Activated CD8-positive, alpha-beta T cell treated with anti-CD3 and anti-CD28 coated beads, Interleukin-2, amount 10 ng/mL, durations not matched to agents 7 days and 5 days (primary cell): ENCODE data around the gene BABAM2. TPM values are rescaled to one million over a fixed set of nuclear protein-coding genes. Genes with fewer than 3 reads are reported as not detected.

Experiments
- ATAC-seq: fragments of 150-1000 bp; cut with Tn5 transposase; one replicate; pipeline ENCODE4 v1.10.0; 2021; ENCODE audit warnings: moderate library complexity
- CTCF ChIA-PET: fragments of 350-600 bp; sonication (Branson Sonifier 250); formaldehyde crosslinking; loops from one replicate; lab custom pipeline; 2021; ENCODE audit warnings: antibody characterized with exemption; lab: Charles Lee
- POLR2A ChIA-PET: fragments of 350-600 bp; sonication (Branson Sonifier 250); formaldehyde crosslinking; loops from one replicate; lab custom pipeline; 2021; ENCODE audit warnings: antibody characterized with exemption; lab: Charles Lee
- DNase-seq: peaks from one replicate; pipeline ENCODE4 v3.0.0-alpha.2; 2020
- H3K27ac Mint-ChIP-seq: one replicate; pipeline ENCODE4 v1.8.0; 2021; ENCODE audit warnings: mild to moderate bottlenecking, mixed read lengths
- H3K27me3 Mint-ChIP-seq: one replicate; pipeline ENCODE4 v1.8.0; 2021; ENCODE audit warnings: low read depth, mixed read lengths
- H3K36me3 Mint-ChIP-seq: one replicate; pipeline ENCODE4 v1.8.0; 2021; ENCODE audit warnings: low read depth, mixed read lengths
- H3K4me1 Mint-ChIP-seq: one replicate; pipeline ENCODE4 v1.8.0; 2021; ENCODE audit warnings: low read depth, mixed read lengths
- H3K4me3 Mint-ChIP-seq: one replicate; pipeline ENCODE4 v1.8.0; 2021; ENCODE audit warnings: mild to moderate bottlenecking, mixed read lengths
- H3K9me3 Mint-ChIP-seq: one replicate; pipeline ENCODE4 v1.8.0; 2022; ENCODE audit warnings: mixed read lengths; ENCODE audit not compliant: insufficient read depth
- total RNA-seq, 2 experiments: library from RNA; stranded (reverse); gene quantifications; one replicate each; pipeline ENCODE4 v1.2.3, GENCODE V29; 2021

Gene BABAM2
- total RNA-seq, 2 experiments from 2014 or later = 47.0 to 49.0 TPM

- Mint-ChIP-seq H3K9me3 (no peaks in the 10 kb centered on the region), H3K36me3 (peaks cover 47% of the 10 kb centered on the region), H3K4me3 (peak overlapping the region; percentile 6), H3K27ac (peak overlapping the region; percentile 21), H3K27me3 (peaks cover 2% of the 10 kb centered on the region), H3K4me1 (peaks cover 68% of the 10 kb centered on the region)
- ATAC-seq (no peak), DNase-seq (no peak)
- CTCF ChIA-PET = no interaction called here
- POLR2A ChIA-PET = no interaction called here
Measured at GRCh38 chr2:27893006-27893405, 2.5 kb downstream of the BABAM2 start.

GRCh38 chr2:27897717-27898116, 7.2 kb downstream of the BABAM2 start:
- ChIA-PET POLR2A (no interaction called here), CTCF (interaction anchor here (1.0 kb wide), 1 partner anchor 37 kb away, joined by 3 read pairs; no protein-coding TSS in a partner anchor)
- Mint-ChIP-seq H3K4me3 (no peak overlapping the region), H3K36me3 (peaks cover 72% of the 10 kb centered on the region), H3K4me1 (peaks cover 57% of the 10 kb centered on the region), H3K9me3 (no peaks in the 10 kb centered on the region), H3K27ac (peak overlapping the region; percentile 54), H3K27me3 (no peaks in the 10 kb centered on the region)
- peak; percentile 43 for ATAC-seq
- DNase-seq = no peak

- no peak overlapping the region for H3K27ac Mint-ChIP-seq
- peaks cover 41% of the 10 kb centered on the region for H3K4me1 Mint-ChIP-seq
- H3K27me3 Mint-ChIP-seq = no peaks in the 10 kb centered on the region
- H3K4me3 Mint-ChIP-seq = no peak overlapping the region
- no peak for DNase-seq
- POLR2A ChIA-PET = interaction anchor here (1.0 kb wide), 1 partner anchor 11 kb away, joined by 3 read pairs; the partner anchor contains the start of genes BABAM2 and RBKS
- H3K36me3 Mint-ChIP-seq = peaks cover 78% of the 10 kb centered on the region
- ATAC-seq = no peak
- CTCF ChIA-PET = no interaction called here
- no peaks in the 10 kb centered on the region for H3K9me3 Mint-ChIP-seq
Measured at GRCh38 chr2:27901234-27901633, 10.7 kb downstream of the BABAM2 start.

GRCh38 chr2:27902098-27902497, 11.6 kb downstream of the BABAM2 start:
- Mint-ChIP-seq H3K4me1 (peaks cover 40% of the 10 kb centered on the region), H3K27ac (no peak overlapping the region), H3K36me3 (peaks cover 77% of the 10 kb centered on the region), H3K9me3 (no peaks in the 10 kb centered on the region), H3K4me3 (no peak overlapping the region), H3K27me3 (no peaks in the 10 kb centered on the region)
- CTCF ChIA-PET = no interaction called here
- ATAC-seq = no peak
- POLR2A ChIA-PET = no interaction called here
- DNase-seq = no peak

GRCh38 chr2:27903018-27903417, 12.5 kb downstream of the BABAM2 start:
- ATAC-seq (no peak), DNase-seq (no peak)
- Mint-ChIP-seq H3K9me3 (no peaks in the 10 kb centered on the region), H3K4me3 (no peak overlapping the region), H3K36me3 (peaks cover 73% of the 10 kb centered on the region), H3K4me1 (peaks cover 35% of the 10 kb centered on the region), H3K27me3 (no peaks in the 10 kb centered on the region), H3K27ac (no peak overlapping the region)
- CTCF ChIA-PET = no interaction called here
- POLR2A ChIA-PET = no interaction called here

- Mint-ChIP-seq H3K36me3 (peaks cover 69% of the 10 kb centered on the region), H3K4me1 (peaks cover 35% of the 10 kb centered on the region), H3K27me3 (no peaks in the 10 kb centered on the region), H3K9me3 (no peaks in the 10 kb centered on the region), H3K27ac (no peak overlapping the region), H3K4me3 (no peak overlapping the region)
- CTCF ChIA-PET = no interaction called here
- POLR2A ChIA-PET = no interaction called here
- ATAC-seq (no peak), DNase-seq (no peak)
Measured at GRCh38 chr2:27903649-27904404, 13.3 kb downstream of the BABAM2 start.

- no peak for ATAC-seq
- Mint-ChIP-seq H3K4me3 (no peak overlapping the region), H3K9me3 (no peaks in the 10 kb centered on the region), H3K36me3 (peaks cover 69% of the 10 kb centered on the region), H3K27me3 (no peaks in the 10 kb centered on the region), H3K27ac (no peak overlapping the region), H3K4me1 (peaks cover 35% of the 10 kb centered on the region)
- ChIA-PET POLR2A (no interaction called here), CTCF (no interaction called here)
- DNase-seq = no peak
Measured at GRCh38 chr2:27904405-27904665, 13.8 kb downstream of the BABAM2 start.

- DNase-seq = no peak
- Mint-ChIP-seq H3K4me1 (peaks cover 29% of the 10 kb centered on the region), H3K4me3 (no peak overlapping the region), H3K36me3 (peaks cover 62% of the 10 kb centered on the region), H3K27me3 (no peaks in the 10 kb centered on the region), H3K9me3 (no peaks in the 10 kb centered on the region), H3K27ac (no peak overlapping the region)
- POLR2A ChIA-PET = no interaction called here
- no peak for ATAC-seq
- CTCF ChIA-PET = no interaction called here
Measured at GRCh38 chr2:27906074-27906473, 15.5 kb downstream of the BABAM2 start.

GRCh38 chr2:27907547-27907946, 17.0 kb downstream of the BABAM2 start:
- Mint-ChIP-seq H3K27ac (no peak overlapping the region), H3K36me3 (peaks cover 59% of the 10 kb centered on the region), H3K4me3 (no peak overlapping the region), H3K9me3 (peaks cover under 1% of the 10 kb centered on the region), H3K27me3 (no peaks in the 10 kb centered on the region), H3K4me1 (peaks cover 19% of the 10 kb centered on the region)
- ChIA-PET POLR2A (no interaction called here), CTCF (no interaction called here)
- ATAC-seq (no peak), DNase-seq (no peak)

- no peaks in the 10 kb centered on the region for H3K27me3 Mint-ChIP-seq
- H3K27ac Mint-ChIP-seq = no peak overlapping the region
- peaks cover 18% of the 10 kb centered on the region for H3K4me1 Mint-ChIP-seq
- DNase-seq (no peak), ATAC-seq (no peak)
- ChIA-PET CTCF (no interaction called here), POLR2A (no interaction called here)
- H3K4me3 Mint-ChIP-seq = no peak overlapping the region
- H3K36me3 Mint-ChIP-seq = peaks cover 49% of the 10 kb centered on the region
- peaks cover 3% of the 10 kb centered on the region for H3K9me3 Mint-ChIP-seq
Measured at GRCh38 chr2:27909901-27910300, 19.4 kb downstream of the BABAM2 start.

- DNase-seq (no peak), ATAC-seq (no peak)
- Mint-ChIP-seq H3K27ac (no peak overlapping the region), H3K4me1 (peaks cover 12% of the 10 kb centered on the region), H3K36me3 (peaks cover 36% of the 10 kb centered on the region), H3K27me3 (no peaks in the 10 kb centered on the region), H3K9me3 (peaks cover 3% of the 10 kb centered on the region), H3K4me3 (no peak overlapping the region)
- CTCF ChIA-PET = no interaction called here
- POLR2A ChIA-PET = no interaction called here
Measured at GRCh38 chr2:27911458-27912210, 21.1 kb downstream of the BABAM2 start.

- POLR2A ChIA-PET = interaction anchor here (0.6 to 0.7 kb wide), 2 partner anchors 14 to 561 kb away, joined by 3 read pairs; no protein-coding TSS in a partner anchor
- peaks cover 3% of the 10 kb centered on the region for H3K9me3 Mint-ChIP-seq
- peaks cover 30% of the 10 kb centered on the region for H3K36me3 Mint-ChIP-seq
- no peak for ATAC-seq
- no peak overlapping the region for H3K4me3 Mint-ChIP-seq
- peaks cover 8% of the 10 kb centered on the region for H3K4me1 Mint-ChIP-seq
- no peak overlapping the region for H3K27ac Mint-ChIP-seq
- CTCF ChIA-PET = no interaction called here
- DNase-seq = no peak
- H3K27me3 Mint-ChIP-seq = no peaks in the 10 kb centered on the region
Measured at GRCh38 chr2:27912512-27912911, 22.0 kb downstream of the BABAM2 start.
